Sigmoid colon (tissue), 7 donors: Measurements from ENCODE around the gene PVALEF. TPM values are rescaled to one million over a fixed set of nuclear protein-coding genes. Genes with fewer than 3 reads are reported as not detected.

ENCODE experiments used
- DNase-seq: peaks from one replicate; pipeline ENCODE4 v3.0.0-alpha.2; 2019
- H3K27ac ChIP-seq, 4 donors: fragments of 200-600 bp; sonication (generic); one replicate each; pipeline ENCODE4 v1.5.1; 2016 to 2019; ENCODE audit warnings: mild to moderate bottlenecking in 1 of 4
- H3K27me3 ChIP-seq, 3 donors: fragments of 200-600 bp; sonication (generic); one replicate each; pipeline ENCODE4 v1.5.1; 2019; ENCODE audit warnings: mild to moderate bottlenecking in 1 of 3
- H3K36me3 ChIP-seq, 4 donors: fragments of 200-600 bp; sonication (generic); one replicate each; pipeline ENCODE4 v1.5.1; 2016 to 2019
- H3K4me1 ChIP-seq, 4 donors: fragments of 200-600 bp; sonication (generic); one replicate each; pipeline ENCODE4 v1.5.1; 2017 to 2019
- H3K4me3 ChIP-seq, 4 donors: fragments of 200-600 bp; sonication (generic); one replicate each; pipeline ENCODE4 v1.5.1; 2017 to 2019; ENCODE audit warnings: mild to moderate bottlenecking in 2 of 4, moderate library complexity in 1 of 4
- H3K9me3 ChIP-seq, 4 donors: fragments of 200-600 bp in 3 of 4; sonication (generic) in 3 of 4; one replicate each; pipeline versions ENCODE4 v1.5.1 to v1.6.1; 2013 to 2019
- CTCF ChIP-seq, 4 experiments: fragments of 450-650 bp in 3 of 4; fragments of 200-600 bp in 1 of 4; IDR thresholded peaks; one replicate each; pipeline ENCODE4 v1.5.1; 2016 to 2019; ENCODE audit warnings: antibody characterized with exemption in 4 of 4, mild to moderate bottlenecking in 3 of 4, moderate library complexity in 2 of 4
- EP300 ChIP-seq, 4 donors: sonication (generic); formaldehyde crosslinking; IDR thresholded peaks; one replicate each; pipeline ENCODE4 v1.6.1; 2017; ENCODE audit warnings: antibody characterized with exemption in 4 of 4
- POLR2A ChIP-seq, 2 donors: fragments of 450-650 bp; IDR thresholded peaks; one replicate each; pipeline ENCODE4 v1.6.1; 2016; ENCODE audit warnings: antibody characterized with exemption in 2 of 2, mild to moderate bottlenecking in 2 of 2, moderate library complexity in 2 of 2
- POLR2AphosphoS5 ChIP-seq, 4 donors: sonication (generic); formaldehyde crosslinking; IDR thresholded peaks; one replicate each; pipeline ENCODE4 v1.6.1; 2017; ENCODE audit warnings: antibody characterized with exemption in 4 of 4
- WGBS, 2 donors: extraction: QIAGEN DNeasy Blood & Tissue Kit; methylation state at CpG; one replicate each; pipeline ENCODE4 v1.1.7; 2013; 5-methylcytosine and 5-hydroxymethylcytosine counted together
- intact Hi-C: fragments of 100-400 bp; cut with DNase I; formaldehyde crosslinking; loops from one replicate; pipeline ENCODE4 v1.15.1; 2023
- polyA plus RNA-seq, 3 donors: library from polyadenylated mRNA; stranded (reverse); fragments of 200-250 nt; gene quantifications; one replicate each; pipeline ENCODE4 v1.2.3, GENCODE V29; 2013
- total RNA-seq, 4 donors: library from RNA; depleted of rRNA; stranded (reverse); fragments of >200 nt; gene quantifications; one replicate each; pipeline ENCODE4 v1.1.0, GENCODE V29; 2016
- donor health status: healthy with polysubstance abuse.
- donor health status: Bipolar disorder and iron deficiency.
- donor health status: healthy.

PVALEF gene
- total RNA-seq = not detected
- not detected for polyA plus RNA-seq

GRCh38 chr17:81165246-81166032 lies at the start of gene PVALEF:
TSS of gene PVALEF (plus strand) at chr17:81165507. CDS start at chr17:81181227, 15,720 bp downstream.
- intact Hi-C loops = no loop called here
- Histone ChIP-seq H3K36me3 (no peaks in the 10 kb centered on the region), H3K4me3 (peak within 1 kb of the TSS; percentile 21 to 46 (median 39)), H3K4me1 (peaks cover 0 to 10% (median 9%) of the 10 kb centered on the region in 4 donors), H3K27ac (peak within 1 kb of the TSS in 3 of 4 donors; percentile 4 to 73 (median 23)), H3K9me3 (no peaks in the 10 kb centered on the region), H3K27me3 (peaks cover 5 to 35% (median 20%) of the 10 kb centered on the region in 3 donors)
- TF ChIP-seq EP300 (IDR thresholded peaks at IDR 0.05) (no peak), CTCF (IDR thresholded peaks at IDR 0.05) (no peak), POLR2AphosphoS5 (IDR thresholded peaks at IDR 0.05) (no peak), POLR2A (IDR thresholded peaks at IDR 0.05) (no peak)
- peak; percentile 62 for DNase-seq
- whole genome bisulfite sequencing, 2 donors = 23 to 29% methylated on average over 46 of the region's 46 CpGs

- H3K27ac ChIP-seq = peak overlapping the region in 1 of 4 donors; percentile 63
- peak in 2 of 4 donors; percentile 23 to 39 for TF ChIP-seq EP300 (IDR thresholded peaks at IDR 0.05)
- no peak for TF ChIP-seq POLR2A (IDR thresholded peaks at IDR 0.05)
- no peak for TF ChIP-seq CTCF (IDR thresholded peaks at IDR 0.05)
- TF ChIP-seq POLR2AphosphoS5 (IDR thresholded peaks at IDR 0.05) = peak in 3 of 4 donors; percentile 35 to 79 (median 48)
- intact Hi-C loops = no loop called here
Observed at GRCh38 chr17:81115749-81116464, 49.4 kb upstream of the PVALEF start.

GRCh38 chr17:81116704-81117103 lies 48.6 kb upstream of the PVALEF start:
- Histone ChIP-seq H3K27ac (no peak overlapping the region), H3K4me3 (no peak overlapping the region), H3K9me3 (no peaks in the 10 kb centered on the region), H3K27me3 (peaks cover 0 to 10% (median 1%) of the 10 kb centered on the region in 3 donors), H3K4me1 (peaks cover 0 to 35% (median 17%) of the 10 kb centered on the region in 4 donors), H3K36me3 (peaks cover 0 to 22% (median 9%) of the 10 kb centered on the region in 4 donors)
- DNase-seq = no peak
- WGBS, 2 donors = 86 to 90% methylated on average over 8 of the region's 8 CpGs
- intact Hi-C loops = no loop called here
- no peak for TF ChIP-seq POLR2A (IDR thresholded peaks at IDR 0.05)

More at GRCh38 chr17:81115749-81116464, 49.4 kb upstream of the PVALEF start:
- H3K9me3 ChIP-seq = no peaks in the 10 kb centered on the region
- peaks cover 0 to 35% (median 17%) of the 10 kb centered on the region in 4 donors for H3K4me1 ChIP-seq
- DNase-seq = no peak
- no peak overlapping the region for H3K4me3 ChIP-seq
- peaks cover 0 to 29% (median 10%) of the 10 kb centered on the region in 4 donors for H3K36me3 ChIP-seq
- peaks cover 0 to 8% (median 0%) of the 10 kb centered on the region in 3 donors for H3K27me3 ChIP-seq
- whole genome bisulfite sequencing, 2 donors = 86 to 89% methylated on average over 22 of the region's 22 CpGs

- DNase-seq = no peak
- Histone ChIP-seq H3K36me3 (peaks cover 0 to 18% (median 4%) of the 10 kb centered on the region in 4 donors), H3K4me3 (no peak overlapping the region), H3K27me3 (peaks cover 0 to 16% (median 10%) of the 10 kb centered on the region in 3 donors), H3K9me3 (no peaks in the 10 kb centered on the region), H3K4me1 (peaks cover 0 to 35% (median 17%) of the 10 kb centered on the region in 4 donors), H3K27ac (no peak overlapping the region)
- intact Hi-C loops = no loop called here
- no peak for TF ChIP-seq EP300 (IDR thresholded peaks at IDR 0.05)
- no peak for TF ChIP-seq CTCF (IDR thresholded peaks at IDR 0.05)
- no peak for TF ChIP-seq POLR2A (IDR thresholded peaks at IDR 0.05)
- TF ChIP-seq POLR2AphosphoS5 (IDR thresholded peaks at IDR 0.05) = no peak
- WGBS, 2 donors = 45 to 88% methylated on average over 20 of the region's 20 CpGs
Observed at GRCh38 chr17:81117672-81118198, 47.6 kb upstream of the PVALEF start.
